GM12872 (cell line): ENCODE measurements around the gene ZNF865.

Source experiments
- TF ChIP-seq, protein P1 (sequence below): IDR thresholded peaks from 3 replicates; pipeline ENCODE4 v1.5.1; 2011; ENCODE audit warnings: low read depth, mild to moderate bottlenecking, low read length, moderate library complexity; ENCODE audit not compliant: insufficient read depth

Gene ZNF865

GRCh38 chr19:55666343-55667005, 61.0 kb downstream of the ZNF865 start:
- TF ChIP-seq, protein P1, sequence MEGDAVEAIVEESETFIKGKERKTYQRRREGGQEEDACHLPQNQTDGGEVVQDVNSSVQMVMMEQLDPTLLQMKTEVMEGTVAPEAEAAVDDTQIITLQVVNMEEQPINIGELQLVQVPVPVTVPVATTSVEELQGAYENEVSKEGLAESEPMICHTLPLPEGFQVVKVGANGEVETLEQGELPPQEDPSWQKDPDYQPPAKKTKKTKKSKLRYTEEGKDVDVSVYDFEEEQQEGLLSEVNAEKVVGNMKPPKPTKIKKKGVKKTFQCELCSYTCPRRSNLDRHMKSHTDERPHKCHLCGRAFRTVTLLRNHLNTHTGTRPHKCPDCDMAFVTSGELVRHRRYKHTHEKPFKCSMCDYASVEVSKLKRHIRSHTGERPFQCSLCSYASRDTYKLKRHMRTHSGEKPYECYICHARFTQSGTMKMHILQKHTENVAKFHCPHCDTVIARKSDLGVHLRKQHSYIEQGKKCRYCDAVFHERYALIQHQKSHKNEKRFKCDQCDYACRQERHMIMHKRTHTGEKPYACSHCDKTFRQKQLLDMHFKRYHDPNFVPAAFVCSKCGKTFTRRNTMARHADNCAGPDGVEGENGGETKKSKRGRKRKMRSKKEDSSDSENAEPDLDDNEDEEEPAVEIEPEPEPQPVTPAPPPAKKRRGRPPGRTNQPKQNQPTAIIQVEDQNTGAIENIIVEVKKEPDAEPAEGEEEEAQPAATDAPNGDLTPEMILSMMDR: no peak
